Stimulated activated CD8-positive, alpha-beta memory T cell treated with anti-CD3 and anti-CD28 coated beads, Interleukin-4, amount 100 ng/mL, for 24 hours (primary cell): ENCODE measurements around the gene CPA1.

ENCODE experiments used
- DNase-seq: peaks from one replicate; pipeline ENCODE4 v3.0.0-alpha.2; 2020; ENCODE audit warnings: low read depth

The CPA1 gene

GRCh38 chr7:130395421-130395820, 15.1 kb downstream of the CPA1 start:
- DNase-seq, result no peak

DNA sequence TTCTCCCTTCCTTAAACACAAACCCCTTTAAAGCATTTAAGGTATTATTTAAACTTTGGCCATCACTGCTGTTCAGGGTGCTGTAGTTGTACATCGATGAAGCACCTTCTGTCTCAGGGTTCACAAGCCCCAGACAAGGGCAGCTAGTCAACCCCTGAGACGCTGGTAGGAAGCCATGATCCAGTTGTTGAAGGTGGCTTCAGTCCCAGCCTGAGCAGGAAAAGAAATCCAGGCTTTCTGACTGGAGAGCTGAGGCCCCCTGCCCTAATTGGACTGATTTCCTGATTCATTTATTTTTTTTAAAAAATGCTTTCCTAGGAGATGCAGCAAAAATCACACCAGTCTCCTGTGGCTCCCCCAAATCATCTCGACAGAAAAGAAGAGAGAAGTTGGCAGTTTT, 15.8 kb downstream of the CPA1 start:
- DNase-seq, result no peak

DNA sequence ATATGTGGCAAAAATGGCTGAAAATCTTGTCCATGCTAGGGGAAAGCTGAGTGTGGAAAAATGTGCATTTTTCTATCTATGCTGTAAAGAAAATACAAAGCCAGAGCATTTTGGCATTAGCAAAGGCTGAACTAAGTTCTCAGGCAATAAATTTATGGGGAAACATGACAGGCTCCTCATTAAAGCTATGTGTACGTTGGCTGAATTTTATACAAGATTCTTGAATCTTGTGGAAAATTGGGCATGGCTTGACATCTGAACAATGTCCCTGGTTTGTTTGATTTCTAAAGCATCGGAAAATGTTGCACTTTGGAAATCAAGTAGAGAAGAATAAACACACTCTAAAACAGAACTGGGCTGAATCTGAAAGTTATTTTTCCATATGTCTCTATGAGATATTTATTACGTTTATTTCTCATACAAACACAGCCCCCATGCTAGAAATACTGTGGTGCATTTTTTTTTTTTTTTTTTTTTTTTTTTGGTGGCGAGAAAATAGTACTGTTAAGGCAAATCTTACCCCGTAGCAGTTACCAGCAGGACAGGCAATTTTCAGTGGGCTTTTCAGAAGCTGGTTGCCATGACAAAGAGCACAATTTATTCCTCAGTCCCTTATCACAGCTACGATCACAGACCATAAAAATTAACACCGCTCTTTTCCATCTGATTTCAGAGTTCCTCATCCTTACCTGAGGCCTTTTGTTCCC, 16.9 kb downstream of the CPA1 start:
- DNase-seq, result no peak

GRCh38 chr7:130397758-130398073, 17.4 kb downstream of the CPA1 start:
- no peak for DNase-seq

DNA sequence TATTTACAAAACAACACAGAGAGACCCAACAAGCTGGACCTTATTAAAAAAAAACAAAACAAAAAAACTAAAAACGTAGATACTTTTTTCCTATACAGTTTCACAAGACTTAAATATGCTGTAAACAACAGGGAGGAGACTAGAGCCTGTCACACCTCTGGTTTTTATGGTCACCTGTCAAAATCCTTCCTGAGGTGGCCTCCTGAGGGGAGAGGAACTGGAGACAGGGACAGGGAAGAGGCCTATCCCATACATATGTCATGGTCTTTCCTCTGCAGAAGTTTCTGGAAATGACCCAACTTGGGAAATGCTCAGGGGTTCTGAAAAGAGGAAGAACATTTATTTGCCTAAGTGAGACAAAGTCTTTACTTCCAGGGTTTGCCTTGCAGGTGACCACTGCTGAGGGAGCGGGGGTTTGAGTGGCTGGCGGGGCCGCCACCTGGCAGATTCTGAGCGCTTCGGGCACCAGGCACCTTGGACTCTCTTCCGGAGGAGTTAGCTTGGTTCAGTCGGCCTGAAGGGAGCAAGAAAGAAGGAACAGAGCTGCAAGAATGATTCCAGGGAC, 18.3 kb downstream of the CPA1 start:
- no peak for DNase-seq

DNA sequence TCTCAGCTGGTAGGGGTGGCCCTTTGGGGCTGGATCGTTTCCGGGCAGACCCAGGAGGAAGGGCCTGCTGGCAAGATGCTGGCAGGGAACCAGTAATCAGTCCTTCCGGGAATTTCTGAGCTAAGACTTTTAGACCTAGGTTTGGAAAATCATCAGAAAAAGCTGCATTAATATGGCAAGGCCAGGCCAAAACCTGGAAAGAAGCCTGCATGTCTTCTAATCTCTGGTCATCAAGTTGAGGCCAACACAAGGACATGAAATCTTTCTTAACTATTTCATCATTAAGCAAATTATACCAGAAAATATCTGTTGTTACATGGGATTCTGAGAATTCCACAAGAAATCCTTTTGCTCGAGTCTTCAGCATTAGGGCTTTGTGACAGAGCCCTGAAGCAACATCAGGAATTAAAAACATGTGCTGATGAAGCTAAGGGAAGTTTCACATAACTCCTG, 19.9 kb downstream of the CPA1 start:
- no peak for DNase-seq

- no peak for DNase-seq
These were observed 20.8 kb downstream of the CPA1 start for GRCh38 chr7:130401101-130401500.

- DNase-seq, result no peak
These were observed 21.3 kb downstream of the CPA1 start for GRCh38 chr7:130401578-130401977.

DNA sequence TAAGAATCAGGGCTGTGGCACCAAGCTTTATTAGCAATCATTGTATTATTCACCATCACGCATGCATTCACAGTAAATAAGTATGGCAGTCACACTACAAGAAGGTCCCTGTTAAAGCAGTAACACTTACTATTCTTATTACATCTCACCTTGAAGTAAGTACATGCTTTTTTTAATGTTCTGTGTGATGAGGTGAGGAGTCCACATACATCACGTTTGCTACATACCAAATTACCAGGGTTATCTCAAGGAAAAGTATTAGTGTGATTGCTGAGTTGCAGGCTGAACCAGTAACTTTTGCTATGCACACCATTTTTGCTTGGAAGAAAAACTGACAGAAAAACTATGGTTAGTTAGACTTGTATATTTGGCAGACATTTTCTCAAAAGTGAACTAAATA, 24.7 kb downstream of the CPA1 start:
- DNase-seq, result no peak

DNA sequence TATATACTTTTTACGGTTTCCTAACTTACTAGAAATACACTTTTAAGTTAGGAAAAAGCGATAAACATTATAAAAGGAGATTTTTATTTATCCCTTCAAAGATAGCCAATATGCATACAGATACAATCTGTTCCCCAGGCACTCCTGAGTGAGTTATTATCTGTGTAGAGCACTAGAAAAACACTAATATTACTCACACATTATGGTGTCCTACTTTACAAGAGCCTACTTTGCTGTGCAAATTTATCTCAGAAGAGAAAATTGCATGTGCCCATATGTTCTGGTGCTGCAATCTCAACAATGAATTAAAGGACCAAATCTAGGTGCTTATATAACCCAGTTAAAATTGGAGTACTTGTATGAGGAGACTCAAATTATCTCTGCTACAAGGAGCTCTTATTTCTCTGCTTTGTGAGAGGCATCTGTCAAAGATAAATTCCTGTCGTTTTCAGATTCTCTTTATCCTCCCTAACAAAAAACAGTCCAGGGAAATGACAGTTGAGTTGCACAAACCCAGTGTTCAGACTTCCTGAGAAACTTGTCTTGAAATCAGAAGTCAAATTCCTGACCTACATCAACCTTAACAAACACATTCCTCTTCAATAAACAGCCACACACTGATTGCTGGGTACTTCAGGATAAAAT, 28.9 kb downstream of the CPA1 start:
- no peak for DNase-seq

DNA sequence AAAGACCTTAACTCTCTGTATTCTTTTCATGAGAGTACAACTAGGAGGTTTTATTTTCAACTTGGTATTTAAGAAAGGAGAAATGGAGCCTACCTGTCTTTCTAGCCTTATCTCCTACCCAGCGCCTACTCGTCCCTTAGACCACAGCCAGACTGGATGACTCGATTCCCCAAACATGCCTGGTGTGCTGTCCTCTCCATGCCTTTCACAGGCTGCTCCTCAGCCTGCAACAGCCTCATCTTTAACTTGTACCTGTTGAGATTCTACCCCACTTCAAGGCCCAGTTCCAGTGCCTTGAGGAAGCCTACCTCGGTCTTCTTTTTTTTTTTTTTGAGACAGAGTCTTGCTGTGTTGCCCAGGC, 29.4 kb downstream of the CPA1 start:
- DNase-seq, result no peak

DNA sequence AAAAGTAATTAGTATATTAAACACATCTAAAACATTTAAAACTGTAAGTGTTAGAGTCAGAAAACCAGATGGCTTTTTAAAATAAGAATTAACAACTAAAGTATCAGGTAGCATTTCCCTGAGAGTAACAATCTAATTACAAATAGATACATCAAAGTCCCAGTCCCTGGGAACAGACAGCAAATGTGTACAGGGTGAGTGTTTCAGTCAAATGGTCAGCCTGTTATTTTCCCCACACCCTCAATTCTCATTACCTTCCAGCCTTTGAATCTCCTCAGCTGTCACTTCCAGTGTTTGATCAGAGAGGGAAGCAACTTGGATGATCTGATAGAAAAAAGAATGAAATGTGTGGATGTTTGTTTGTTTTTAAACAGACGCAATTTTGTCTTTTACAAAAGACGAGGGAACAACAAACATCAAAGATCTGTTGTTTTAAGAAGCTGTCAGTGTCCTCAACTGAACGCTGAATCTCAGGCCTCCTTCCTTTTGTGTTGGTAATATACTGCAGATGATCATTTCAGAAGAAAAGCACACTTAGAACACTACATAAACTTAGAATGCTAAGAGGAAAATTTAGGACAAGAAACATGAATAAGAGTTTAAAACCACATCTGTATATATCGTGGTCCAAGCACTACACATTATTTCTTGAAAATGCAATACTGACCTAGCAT, 30.7 kb downstream of the CPA1 start:
- DNase-seq, result no peak

DNA sequence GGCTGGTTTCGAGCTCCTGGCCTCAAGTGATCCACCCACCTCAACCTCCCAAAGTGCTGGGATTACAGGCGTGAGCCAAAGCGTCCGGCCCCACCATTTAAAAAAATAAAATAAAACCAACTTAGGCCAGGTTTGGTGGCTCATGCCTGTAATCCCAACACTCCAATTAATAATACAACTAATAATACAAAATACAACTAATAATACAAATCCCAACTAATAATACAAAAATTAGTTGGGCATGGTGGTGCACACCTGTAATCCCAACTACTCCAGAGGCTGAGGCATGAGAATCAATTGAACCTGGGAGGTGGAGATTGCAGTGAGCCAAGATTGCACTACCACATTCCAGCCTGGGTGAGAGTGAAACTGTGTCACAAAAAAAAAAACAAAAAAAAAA, 32.9 kb downstream of the CPA1 start:
- no peak for DNase-seq

- no peak for DNase-seq
These were observed 34.7 kb downstream of the CPA1 start for GRCh38 chr7:130415006-130415405.

- no peak for DNase-seq
These were observed 36.9 kb downstream of the CPA1 start for GRCh38 chr7:130417213-130417612.

- no peak for DNase-seq
These were observed 38.0 kb downstream of the CPA1 start for GRCh38 chr7:130418306-130418705.

DNA sequence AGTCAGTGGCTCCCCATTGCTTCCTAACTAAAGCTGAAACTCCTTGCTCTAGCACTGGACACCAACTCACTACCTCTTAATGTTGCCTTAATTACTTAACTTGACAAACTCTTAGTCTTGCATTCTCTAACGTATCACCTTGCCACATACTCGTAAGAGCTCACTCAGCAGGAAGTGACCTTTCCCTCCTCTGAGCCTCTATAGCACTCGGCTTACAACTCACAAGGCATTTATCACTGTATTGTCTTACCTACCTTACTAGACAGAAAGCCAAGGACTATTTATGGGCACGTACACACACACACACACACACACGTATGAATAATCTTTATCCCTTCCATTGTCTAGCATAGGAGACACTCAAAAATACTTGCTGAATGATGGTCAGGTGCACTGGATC, 39.4 kb downstream of the CPA1 start:
- no peak for DNase-seq

DNA sequence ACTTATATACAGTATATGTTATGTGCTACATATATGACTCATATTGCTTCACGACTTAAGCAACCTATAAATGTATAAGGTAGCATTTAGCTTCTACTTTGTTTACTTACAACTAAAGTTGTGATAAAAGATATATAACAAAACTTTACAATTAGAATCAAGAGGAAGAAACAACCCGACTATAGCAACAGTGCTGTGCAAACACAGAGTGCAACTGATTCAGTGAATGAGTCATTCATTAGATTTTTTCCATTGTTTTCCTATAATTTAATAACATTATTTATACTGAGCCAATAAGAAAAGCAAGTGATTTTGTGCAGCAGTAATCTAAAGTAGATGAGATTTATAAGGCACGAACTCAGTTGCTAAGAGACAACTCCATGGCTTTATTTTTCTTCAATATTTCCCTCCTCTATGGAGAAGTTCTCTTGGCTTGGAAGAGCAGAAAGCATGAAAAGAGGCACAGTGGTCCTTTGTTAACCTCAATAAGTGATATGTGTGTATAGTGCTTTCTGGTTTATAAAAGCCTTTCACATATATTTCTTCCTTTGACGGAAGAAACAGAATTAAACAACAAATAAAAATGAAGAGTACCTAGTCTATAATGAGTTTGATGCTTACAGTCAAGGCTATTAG, 40.8 kb downstream of the CPA1 start:
- no peak for DNase-seq

DNA sequence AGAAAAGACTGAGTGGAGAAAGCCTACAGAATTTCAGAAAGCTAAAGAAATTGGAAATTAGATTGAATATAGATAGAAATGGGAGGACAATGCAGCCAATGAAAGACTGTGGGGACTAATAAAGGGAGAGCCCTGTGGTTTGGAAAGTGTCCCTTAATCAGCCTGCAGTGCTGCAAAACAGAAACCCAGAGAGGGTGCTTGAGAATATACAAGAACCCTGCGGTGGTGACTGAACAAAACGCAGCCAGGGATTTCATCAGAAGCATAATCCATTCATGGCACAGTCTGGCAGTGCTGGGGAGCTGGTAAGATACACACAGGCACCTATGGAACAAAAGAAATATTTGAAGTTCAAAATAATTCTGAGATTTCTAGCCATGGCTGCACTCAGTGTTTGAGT, 41.4 kb downstream of the CPA1 start:
- no peak for DNase-seq

DNA sequence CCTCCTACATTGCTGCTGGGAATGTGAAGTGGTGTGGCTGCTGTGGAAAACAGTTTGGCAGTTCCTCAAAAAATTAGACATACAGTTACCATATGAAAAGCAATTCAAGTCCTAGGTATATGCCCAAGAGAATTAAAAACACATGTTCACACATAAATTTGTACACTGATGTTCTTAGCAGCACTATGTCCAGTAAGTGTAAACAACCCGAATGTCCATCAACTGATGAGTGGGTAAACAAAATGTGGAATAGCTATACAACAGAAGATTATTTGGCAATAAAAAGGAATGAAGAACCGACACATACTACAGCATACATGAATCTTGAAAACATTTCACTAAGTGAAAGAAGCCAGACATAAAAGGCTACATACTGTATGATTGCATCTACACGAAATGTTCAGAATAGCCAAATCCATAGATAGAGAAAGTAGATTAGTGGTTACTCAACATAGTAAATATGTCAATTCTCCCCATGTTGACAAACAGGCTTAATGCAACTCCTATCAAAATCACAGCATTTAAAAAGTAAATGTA, 43.3 kb downstream of the CPA1 start:
- no peak for DNase-seq

DNA sequence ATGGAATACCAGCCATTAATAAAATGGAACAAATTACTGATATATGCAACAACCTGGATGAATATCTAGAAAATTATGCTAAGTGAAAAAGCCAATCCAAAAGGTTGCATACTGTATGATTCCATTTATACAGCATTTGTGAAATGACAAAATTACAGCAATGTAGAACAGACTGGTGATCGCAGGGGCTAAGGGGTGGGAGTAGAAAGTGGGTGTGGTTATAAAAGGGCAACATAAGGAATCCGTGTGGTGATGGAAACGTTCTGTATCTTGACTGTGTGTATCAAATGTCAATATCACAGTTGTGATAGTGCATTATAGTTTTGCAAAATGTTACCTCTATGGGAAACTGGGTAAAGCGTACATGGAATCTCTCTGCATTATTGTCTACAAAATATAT, 45.5 kb downstream of the CPA1 start:
- DNase-seq, result no peak

DNA sequence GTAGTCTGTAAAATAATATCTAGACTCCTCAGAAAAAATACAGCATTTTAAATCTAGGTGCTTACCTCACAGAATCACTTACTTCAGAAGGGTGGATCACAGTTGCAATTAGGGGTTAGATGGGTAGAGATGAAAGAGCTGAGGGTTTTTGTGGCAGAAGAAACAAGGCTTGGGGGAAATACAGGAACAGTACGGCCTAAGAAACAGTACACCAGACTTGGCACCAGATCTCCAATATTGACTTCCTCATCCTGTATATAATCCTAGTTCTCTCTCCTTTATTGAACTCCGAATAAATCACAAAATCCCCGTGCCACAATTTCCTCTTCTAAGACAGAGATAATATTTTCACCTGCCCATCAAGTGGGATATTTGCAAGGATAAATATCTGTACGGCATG, 46.3 kb downstream of the CPA1 start:
- no peak for DNase-seq

- no peak for DNase-seq
These were observed 48.7 kb downstream of the CPA1 start for GRCh38 chr7:130429019-130429418.
